ENCODE data around the gene CTAG1B. TPM values are rescaled to one million over a fixed set of nuclear protein-coding genes. Genes with fewer than 3 reads are reported as not detected.
"Not testable (repeated sequence)": the region's sequence is repeated elsewhere in the genome, so short reads cannot be mapped to it uniquely, and the experiment has no call there.

The CTAG1B gene
- total RNA-seq, 1 donor from 2014 or later, result not detected

GRCh38 chrX:154584585-154585183 lies 34.4 kb downstream of the CTAG1B start, which contains the start of gene CTAG1A:
TSS of gene CTAG1A (plus strand) at chrX:154585133. CDS start at chrX:154585207, 74 bp downstream.
- not testable (repeated sequence) for H3K4me1 Mint-ChIP-seq (ENCODE audit: low read depth, unreplicated experiment); H3K4me2 ChIP-seq (ENCODE audit: low read length); FAIRE-seq; H3K79me2 ChIP-seq (ENCODE audit: insufficient read depth, low read length); H3K36me3 Mint-ChIP-seq (ENCODE audit: low read depth, unreplicated experiment); H3K9ac ChIP-seq (ENCODE audit: low read length); H3K27me3 ChIP-seq (ENCODE audit: insufficient read depth, low read length); H3K9me3 Mint-ChIP-seq (ENCODE audit: unreplicated experiment); H3K9me3 ChIP-seq (ENCODE audit: insufficient read depth, low read depth, low read length); DNase-seq (ENCODE audit: low read depth); H3K36me3 ChIP-seq (ENCODE audit: insufficient read depth, low read length); H3K27ac Mint-ChIP-seq (ENCODE audit: unreplicated experiment); H3K27me3 Mint-ChIP-seq (ENCODE audit: low read depth, unreplicated experiment); H3K4me3 Mint-ChIP-seq (ENCODE audit: unreplicated experiment); H3K27ac ChIP-seq (ENCODE audit: low read depth, low read length); H3K4me3 ChIP-seq (ENCODE audit: insufficient read depth, low read depth, low read length); H4K20me1 ChIP-seq (ENCODE audit: insufficient read depth, low read length); H3K4me1 ChIP-seq (ENCODE audit: insufficient read depth, low read length); H2AFZ ChIP-seq (ENCODE audit: low read depth, low read length)

- H3K4me3 ChIP-seq (ENCODE audit: insufficient read depth, low read depth, low read length); H3K36me3 Mint-ChIP-seq (ENCODE audit: low read depth, unreplicated experiment); H3K4me2 ChIP-seq (ENCODE audit: low read length); H4K20me1 ChIP-seq (ENCODE audit: insufficient read depth, low read length); DNase-seq (ENCODE audit: low read depth); H3K9me3 ChIP-seq (ENCODE audit: insufficient read depth, low read depth, low read length); H3K27me3 ChIP-seq (ENCODE audit: insufficient read depth, low read length); H3K79me2 ChIP-seq (ENCODE audit: insufficient read depth, low read length); H3K9ac ChIP-seq (ENCODE audit: low read length); H3K27ac Mint-ChIP-seq (ENCODE audit: unreplicated experiment); FAIRE-seq; H3K4me1 ChIP-seq (ENCODE audit: insufficient read depth, low read length); H3K4me1 Mint-ChIP-seq (ENCODE audit: low read depth, unreplicated experiment); H3K27me3 Mint-ChIP-seq (ENCODE audit: low read depth, unreplicated experiment); H3K27ac ChIP-seq (ENCODE audit: low read depth, low read length); H3K4me3 Mint-ChIP-seq (ENCODE audit: unreplicated experiment); H3K9me3 Mint-ChIP-seq (ENCODE audit: unreplicated experiment); H2AFZ ChIP-seq (ENCODE audit: low read depth, low read length); H3K36me3 ChIP-seq (ENCODE audit: insufficient read depth, low read length): not testable (repeated sequence)
Measured at GRCh38 chrX:154582994-154583393, 36.1 kb downstream of the CTAG1B start.

- not testable (repeated sequence) for H3K27ac Mint-ChIP-seq (ENCODE audit: unreplicated experiment); H3K4me1 Mint-ChIP-seq (ENCODE audit: low read depth, unreplicated experiment); DNase-seq (ENCODE audit: low read depth); H3K4me1 ChIP-seq (ENCODE audit: insufficient read depth, low read length); H3K27ac ChIP-seq (ENCODE audit: low read depth, low read length); H4K20me1 ChIP-seq (ENCODE audit: insufficient read depth, low read length); H3K9me3 Mint-ChIP-seq (ENCODE audit: unreplicated experiment); H2AFZ ChIP-seq (ENCODE audit: low read depth, low read length); H3K36me3 ChIP-seq (ENCODE audit: insufficient read depth, low read length); H3K4me3 Mint-ChIP-seq (ENCODE audit: unreplicated experiment); H3K9ac ChIP-seq (ENCODE audit: low read length); H3K9me3 ChIP-seq (ENCODE audit: insufficient read depth, low read depth, low read length); H3K27me3 Mint-ChIP-seq (ENCODE audit: low read depth, unreplicated experiment); H3K4me2 ChIP-seq (ENCODE audit: low read length); H3K36me3 Mint-ChIP-seq (ENCODE audit: low read depth, unreplicated experiment); H3K79me2 ChIP-seq (ENCODE audit: insufficient read depth, low read length); H3K4me3 ChIP-seq (ENCODE audit: insufficient read depth, low read depth, low read length); H3K27me3 ChIP-seq (ENCODE audit: insufficient read depth, low read length)
- FAIRE-seq, result peak; percentile 100
Measured at GRCh38 chrX:154575076-154575475, 44.0 kb downstream of the CTAG1B start.

- H3K4me2 ChIP-seq (ENCODE audit: low read length); H3K4me3 ChIP-seq (ENCODE audit: insufficient read depth, low read depth, low read length); H3K9ac ChIP-seq (ENCODE audit: low read length); H3K9me3 ChIP-seq (ENCODE audit: insufficient read depth, low read depth, low read length); H3K36me3 Mint-ChIP-seq (ENCODE audit: low read depth, unreplicated experiment); H3K4me1 Mint-ChIP-seq (ENCODE audit: low read depth, unreplicated experiment); H4K20me1 ChIP-seq (ENCODE audit: insufficient read depth, low read length); H3K4me3 Mint-ChIP-seq (ENCODE audit: unreplicated experiment); H3K27ac ChIP-seq (ENCODE audit: low read depth, low read length); H3K36me3 ChIP-seq (ENCODE audit: insufficient read depth, low read length); H2AFZ ChIP-seq (ENCODE audit: low read depth, low read length); H3K27ac Mint-ChIP-seq (ENCODE audit: unreplicated experiment); H3K9me3 Mint-ChIP-seq (ENCODE audit: unreplicated experiment); FAIRE-seq; H3K79me2 ChIP-seq (ENCODE audit: insufficient read depth, low read length); H3K27me3 Mint-ChIP-seq (ENCODE audit: low read depth, unreplicated experiment); DNase-seq (ENCODE audit: low read depth); H3K4me1 ChIP-seq (ENCODE audit: insufficient read depth, low read length); H3K27me3 ChIP-seq (ENCODE audit: insufficient read depth, low read length): not testable (repeated sequence)
Measured at GRCh38 chrX:154573061-154573460, 46.0 kb downstream of the CTAG1B start.

- peak; percentile 99 for FAIRE-seq
- H3K27me3 Mint-ChIP-seq (ENCODE audit: low read depth, unreplicated experiment); H3K36me3 Mint-ChIP-seq (ENCODE audit: low read depth, unreplicated experiment); H3K27ac ChIP-seq (ENCODE audit: low read depth, low read length); H3K9me3 Mint-ChIP-seq (ENCODE audit: unreplicated experiment); H3K27ac Mint-ChIP-seq (ENCODE audit: unreplicated experiment); H3K9ac ChIP-seq (ENCODE audit: low read length); H3K36me3 ChIP-seq (ENCODE audit: insufficient read depth, low read length); H3K79me2 ChIP-seq (ENCODE audit: insufficient read depth, low read length); H2AFZ ChIP-seq (ENCODE audit: low read depth, low read length); H3K4me2 ChIP-seq (ENCODE audit: low read length); H3K4me3 Mint-ChIP-seq (ENCODE audit: unreplicated experiment); H3K4me1 ChIP-seq (ENCODE audit: insufficient read depth, low read length); H3K9me3 ChIP-seq (ENCODE audit: insufficient read depth, low read depth, low read length); H4K20me1 ChIP-seq (ENCODE audit: insufficient read depth, low read length); H3K4me1 Mint-ChIP-seq (ENCODE audit: low read depth, unreplicated experiment); DNase-seq (ENCODE audit: low read depth); H3K27me3 ChIP-seq (ENCODE audit: insufficient read depth, low read length); H3K4me3 ChIP-seq (ENCODE audit: insufficient read depth, low read depth, low read length): not testable (repeated sequence)
Measured at GRCh38 chrX:154570361-154570760, 48.7 kb downstream of the CTAG1B start.

Measured in astrocyte (in vitro differentiated cells and primary cell).